GM21381 (cell line): ENCODE data around the gene ABHD10.

ENCODE experiments used
- ATAC-seq: cut with Tn5 transposase; IDR thresholded peaks from one replicate; pipeline ENCODE4 v1.9.1; 2021; ENCODE audit warnings: mild to moderate bottlenecking, moderate library complexity; ENCODE audit not compliant: unreplicated experiment

Gene ABHD10

GRCh38 chr3:111999484-112000324 lies 20.9 kb downstream of the ABHD10 start:
- no peak for ATAC-seq

DNA sequence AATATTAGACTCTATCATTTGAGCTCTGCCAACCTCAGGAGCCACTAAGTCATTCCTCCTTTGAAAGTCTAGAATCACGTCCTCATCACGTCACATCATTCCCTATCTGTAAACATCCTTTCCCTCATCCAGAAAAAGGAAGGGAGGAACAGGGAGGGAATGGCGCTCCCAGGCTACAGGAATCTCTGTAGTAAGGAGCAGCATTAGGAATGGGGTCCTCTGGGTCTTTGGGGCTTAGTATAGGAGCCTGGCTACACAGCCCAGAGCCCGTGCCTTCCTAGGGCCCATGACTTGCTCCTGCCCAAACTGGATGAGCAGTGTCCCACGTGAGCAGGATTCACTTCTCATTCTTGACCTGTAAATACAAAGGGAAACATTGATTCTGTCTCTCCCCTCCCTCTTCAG lies 21.5 kb downstream of the ABHD10 start:
- ATAC-seq = no peak

DNA sequence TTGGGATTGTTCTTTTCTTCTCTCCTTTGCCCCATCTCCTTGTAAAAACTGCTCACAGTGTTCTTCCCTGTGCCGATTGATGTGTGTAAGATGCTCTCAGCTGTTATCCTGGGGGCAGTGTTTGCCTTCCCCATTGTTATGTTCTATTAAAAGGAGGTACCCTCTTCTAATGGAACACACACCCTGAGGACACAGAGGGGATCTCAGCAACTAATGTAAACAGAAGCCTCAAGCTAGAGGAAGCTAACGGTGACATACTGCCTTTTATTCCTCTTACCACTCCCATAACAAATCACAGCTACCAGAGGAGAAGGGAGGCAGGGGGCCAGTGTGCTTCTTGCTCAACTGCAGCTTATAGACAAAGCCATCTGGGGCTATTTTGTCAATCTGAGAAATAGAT lies 22.1 kb downstream of the ABHD10 start:
- no peak for ATAC-seq

GRCh38 chr3:112001526-112001925 lies 22.7 kb downstream of the ABHD10 start:
- ATAC-seq = no peak

DNA sequence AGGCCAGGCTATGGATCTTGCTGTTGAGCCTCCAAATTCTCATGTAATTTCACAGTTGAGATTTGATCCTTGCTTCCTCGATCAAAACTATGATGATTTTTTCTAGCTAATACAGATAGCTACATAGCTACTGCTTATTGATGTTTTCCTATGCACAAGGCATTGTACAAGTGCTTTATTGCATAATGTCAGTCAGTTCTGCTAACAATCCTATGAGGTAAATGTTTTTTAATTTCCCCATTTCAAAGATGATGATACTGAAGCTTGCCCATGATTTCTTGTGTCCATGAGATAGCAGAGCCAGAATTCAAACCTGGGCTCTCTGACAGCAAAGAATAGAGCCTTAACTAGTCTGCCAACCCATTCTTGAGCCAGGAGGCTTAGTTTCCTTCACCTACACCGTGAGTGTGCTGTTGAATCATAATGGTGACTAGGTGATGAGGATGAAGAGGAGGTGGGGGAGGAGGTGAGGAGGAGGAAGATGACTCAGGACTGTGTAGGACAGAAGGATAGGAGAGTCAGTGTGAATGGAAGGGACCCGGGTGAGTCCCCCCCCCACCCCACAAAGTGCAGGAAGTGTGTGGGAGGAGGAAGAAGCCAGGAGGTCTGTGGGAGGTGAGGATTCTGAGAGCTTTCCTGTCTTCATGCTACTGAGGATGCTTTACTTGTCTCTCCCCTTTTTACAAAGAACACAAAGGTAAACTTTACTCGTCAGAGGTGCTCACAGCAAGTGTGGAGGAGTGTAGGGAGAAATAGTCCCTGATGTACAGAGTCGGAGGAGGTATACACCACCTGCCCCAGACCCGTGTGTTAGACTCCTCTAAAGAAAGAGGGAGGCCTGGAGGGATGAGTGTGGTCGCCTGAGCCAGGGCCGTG lies 23.5 kb downstream of the ABHD10 start:
- ATAC-seq = no peak

- ATAC-seq = no peak
These were observed 24.7 kb downstream of the ABHD10 start for GRCh38 chr3:112003321-112004080.

- ATAC-seq = no peak
These were observed 25.4 kb downstream of the ABHD10 start for GRCh38 chr3:112004187-112004586.

- ATAC-seq = no peak
These were observed 25.8 kb downstream of the ABHD10 start for GRCh38 chr3:112004669-112005068.

GRCh38 chr3:112005091-112005672 lies 26.4 kb downstream of the ABHD10 start:
- ATAC-seq = no peak

- ATAC-seq = no peak
These were observed 28.8 kb downstream of the ABHD10 start for GRCh38 chr3:112007633-112008032.

GRCh38 chr3:112009670-112010069 lies 30.8 kb downstream of the ABHD10 start:
- no peak for ATAC-seq

DNA sequence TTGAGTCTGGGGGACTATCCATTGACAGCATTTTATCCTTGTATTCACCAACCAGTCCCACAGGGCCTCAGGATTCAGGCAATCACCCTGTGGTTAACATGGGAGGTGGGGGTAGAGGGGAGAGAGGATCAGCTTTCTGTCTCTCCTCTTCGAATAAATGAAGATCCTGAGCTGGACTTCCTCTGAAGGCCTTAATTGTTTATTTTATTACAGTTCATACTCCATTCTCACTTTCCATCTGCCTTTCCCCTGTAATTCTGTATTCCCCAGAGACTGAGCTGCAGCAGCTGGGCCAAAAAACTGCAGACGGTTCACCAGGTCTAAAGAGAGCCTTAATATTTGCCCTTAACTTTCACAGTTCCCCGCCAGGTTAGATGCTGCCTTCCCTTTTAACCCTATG lies 31.8 kb downstream of the ABHD10 start:
- no peak for ATAC-seq

DNA sequence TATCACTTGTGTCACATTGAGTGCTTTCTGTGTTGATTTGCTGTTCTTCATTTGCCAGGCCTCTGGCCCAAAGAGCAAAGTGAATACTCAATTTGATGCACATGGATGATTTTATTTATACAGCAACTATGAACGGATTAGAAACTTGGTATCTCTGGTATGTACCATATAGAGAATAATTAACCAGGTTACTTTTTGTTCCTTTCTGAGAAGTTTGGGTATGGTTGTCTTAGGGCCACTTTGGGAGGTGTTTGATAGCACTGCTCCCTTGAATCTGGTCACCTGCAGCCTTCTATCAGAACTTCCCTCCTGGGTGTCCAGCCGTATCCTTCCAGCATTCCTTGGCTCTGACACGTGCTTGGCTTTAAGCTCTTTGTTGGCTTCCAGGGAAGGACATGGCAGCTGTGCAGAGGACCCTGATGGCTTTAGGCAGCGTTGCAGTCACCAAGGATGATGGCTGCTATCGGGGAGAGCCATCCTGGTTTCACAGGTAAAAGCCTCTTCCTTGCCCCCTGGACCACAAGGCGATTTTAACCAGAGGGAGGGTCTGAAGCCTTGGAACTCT lies 32.6 kb downstream of the ABHD10 start:
- ATAC-seq = no peak

DNA sequence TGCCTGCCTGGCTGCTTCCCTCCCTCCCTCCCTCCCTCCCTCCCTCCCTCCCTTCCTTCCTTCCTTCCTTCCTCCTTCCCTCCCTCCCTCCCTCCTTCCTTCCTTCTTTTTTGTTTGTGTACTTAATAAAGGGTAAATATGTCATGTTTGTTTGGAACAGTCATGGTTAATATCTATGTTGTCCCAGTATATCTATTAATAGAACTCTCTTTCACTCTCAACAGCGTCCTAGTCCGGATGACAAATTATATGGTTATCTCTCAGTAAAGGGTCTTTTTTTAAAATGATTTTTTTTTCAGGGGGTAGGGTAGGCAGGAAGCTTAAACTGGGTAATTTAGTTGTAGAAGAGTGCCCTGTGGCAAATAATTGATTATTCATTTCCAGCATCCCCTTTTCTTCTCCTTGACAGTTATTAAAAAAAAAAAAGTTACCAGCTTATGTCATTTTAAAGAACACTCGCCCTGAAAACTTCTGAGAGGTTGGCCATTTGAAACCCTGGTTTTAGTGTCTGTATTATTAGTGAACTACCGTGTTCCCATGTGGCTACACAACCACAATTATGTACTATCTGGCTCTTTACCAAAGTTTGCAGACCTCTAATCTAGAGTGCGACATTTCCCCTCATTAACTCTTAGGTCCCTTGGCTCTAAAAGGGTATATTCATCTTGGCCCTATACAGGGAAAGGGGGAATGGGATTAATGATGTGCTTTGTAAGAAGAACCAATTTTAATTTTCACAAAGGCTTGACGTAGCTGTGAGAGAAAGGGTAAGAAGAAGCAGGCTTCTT lies 33.6 kb downstream of the ABHD10 start:
- ATAC-seq = no peak

DNA sequence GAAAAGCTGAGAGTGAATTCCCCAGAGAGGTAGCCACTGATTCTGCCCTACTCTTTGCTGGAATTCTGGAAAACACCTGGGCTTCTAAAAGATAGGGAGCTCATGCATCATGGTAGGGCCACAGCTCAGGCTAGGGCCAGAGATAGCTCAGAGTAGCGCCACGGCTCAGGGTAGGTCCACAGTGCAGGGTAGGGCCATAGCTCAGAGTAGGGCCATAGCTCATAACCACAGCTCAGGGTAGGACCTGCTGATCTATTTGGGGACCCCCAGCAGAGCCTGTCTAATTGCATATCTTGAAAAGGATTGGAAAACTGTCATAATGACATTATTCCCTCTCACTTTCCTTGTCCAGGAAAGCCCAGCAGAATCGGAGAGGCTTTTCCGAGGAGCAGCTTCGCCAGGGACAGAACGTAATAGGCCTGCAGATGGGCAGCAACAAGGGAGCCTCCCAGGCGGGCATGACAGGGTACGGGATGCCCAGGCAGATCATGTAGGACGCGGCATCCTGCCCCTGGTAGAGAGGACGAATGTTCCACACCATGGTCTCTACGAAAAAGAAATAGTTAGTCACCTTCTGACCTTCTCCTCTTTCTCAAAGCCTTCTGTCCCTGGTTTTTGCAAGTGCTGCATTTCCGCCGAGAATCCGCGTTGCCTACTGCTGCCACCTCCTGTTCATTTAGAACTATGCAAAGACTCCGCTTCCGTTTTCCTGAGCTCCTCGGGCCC lies 34.4 kb downstream of the ABHD10 start:
- peak; percentile 88 for ATAC-seq

GRCh38 chr3:112013784-112014143 lies 34.9 kb downstream of the ABHD10 start:
- ATAC-seq = peak; percentile 22

DNA sequence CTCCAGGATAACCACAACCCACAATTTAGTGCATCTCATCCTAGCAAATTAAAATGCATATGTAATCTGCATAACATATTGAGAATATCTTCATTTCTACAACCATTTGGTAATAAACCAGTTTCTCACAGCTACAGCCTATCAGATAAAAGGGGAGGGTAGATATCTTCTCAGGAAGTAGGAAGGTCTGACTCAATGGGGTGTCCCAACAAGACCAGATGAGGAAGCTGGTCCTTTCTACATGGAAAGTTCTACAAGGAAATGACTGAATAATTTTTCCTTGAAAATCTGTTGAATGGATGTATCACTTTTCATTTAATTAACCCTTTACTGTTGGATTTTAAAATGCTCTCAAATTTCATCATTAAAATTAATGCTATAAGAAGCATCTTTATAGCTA lies 38.3 kb downstream of the ABHD10 start:
- ATAC-seq = no peak

- no peak for ATAC-seq
These were observed 39.9 kb downstream of the ABHD10 start for GRCh38 chr3:112018712-112019111.

DNA sequence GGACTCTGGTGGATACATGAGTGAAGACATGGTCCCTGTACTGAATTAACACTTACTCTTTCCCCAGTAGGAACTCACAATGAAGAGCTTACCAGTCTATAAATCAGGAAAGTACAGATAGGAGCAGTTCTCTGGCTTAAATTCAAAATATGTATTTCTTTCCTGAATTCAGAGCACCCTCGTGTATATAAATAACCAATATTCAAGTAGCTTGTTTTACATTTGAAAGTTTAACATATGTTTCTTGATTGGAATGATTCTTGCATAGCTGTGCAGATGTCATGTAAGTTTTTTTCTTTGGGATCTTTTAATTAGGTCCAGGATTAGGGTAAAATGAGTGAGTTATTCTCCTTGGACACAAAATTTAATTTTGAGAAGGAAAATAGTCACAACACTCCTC lies 40.9 kb downstream of the ABHD10 start:
- ATAC-seq = no peak
